Kidney epithelial cell (primary cell): ENCODE results near the gene PACSIN2. TPM values are rescaled to one million over a fixed set of nuclear protein-coding genes. Genes with fewer than 3 reads are reported as not detected.

ENCODE experiments used
- DNase-seq: peaks from one replicate; pipeline ENCODE4 v3.0.0-alpha.2; 2010; ENCODE audit warnings: low read depth
- H3K27me3 ChIP-seq: 2 replicates; pipeline ENCODE4 v1.6.0; 2011; ENCODE audit warnings: low read length; ENCODE audit not compliant: control insufficient read depth, insufficient read depth
- H3K36me3 ChIP-seq: 2 replicates; pipeline ENCODE4 v1.5.1; 2011; ENCODE audit warnings: low read length; ENCODE audit not compliant: control insufficient read depth, insufficient read depth
- H3K4me3 ChIP-seq: 2 replicates; pipeline ENCODE4 v1.5.1; 2011; ENCODE audit warnings: low read depth, mild to moderate bottlenecking, control low read depth, low read length
- CTCF ChIP-seq: IDR thresholded peaks from 2 replicates; pipeline ENCODE4 v1.5.1; 2011; ENCODE audit warnings: mild to moderate bottlenecking, moderate library complexity, low read length, control low read depth, inconsistent platforms; ENCODE audit not compliant: insufficient read depth, poor library complexity, severe bottlenecking
- total RNA-seq: library from RNA; depleted of rRNA; stranded (reverse); fragments of >200 nt; gene quantifications from 2 replicates; pipeline ENCODE4 v1.2.3, GENCODE V29; 2015

PACSIN2 gene
- total RNA-seq, 1 donor from 2014 or later: 62.9 TPM

DNA sequence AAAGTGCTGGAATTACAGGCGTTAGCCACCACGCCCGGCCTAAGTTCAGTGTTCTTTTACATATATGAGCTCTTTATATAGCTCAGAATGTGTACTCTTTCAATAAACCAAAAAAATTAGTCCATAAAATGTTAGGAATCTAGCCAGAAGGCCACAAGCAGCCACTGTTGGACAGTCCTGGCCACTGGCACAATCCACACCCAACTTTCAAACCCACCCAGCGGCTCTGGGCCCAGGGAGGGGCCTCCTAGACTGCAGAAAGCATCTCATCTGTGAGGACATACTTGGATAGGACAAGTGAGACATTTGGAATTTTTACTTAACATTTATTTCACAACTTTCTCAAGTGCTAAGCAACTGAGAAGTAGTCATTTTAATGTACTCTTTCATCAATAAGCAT is 6.4 kb downstream of the PACSIN2 start:
- DNase-seq: no peak
- TF ChIP-seq CTCF: no peak
- Histone ChIP-seq H3K4me3 (no peak overlapping the region), H3K27me3 (no peaks in the 10 kb centered on the region), H3K36me3 (no peaks in the 10 kb centered on the region)

DNA sequence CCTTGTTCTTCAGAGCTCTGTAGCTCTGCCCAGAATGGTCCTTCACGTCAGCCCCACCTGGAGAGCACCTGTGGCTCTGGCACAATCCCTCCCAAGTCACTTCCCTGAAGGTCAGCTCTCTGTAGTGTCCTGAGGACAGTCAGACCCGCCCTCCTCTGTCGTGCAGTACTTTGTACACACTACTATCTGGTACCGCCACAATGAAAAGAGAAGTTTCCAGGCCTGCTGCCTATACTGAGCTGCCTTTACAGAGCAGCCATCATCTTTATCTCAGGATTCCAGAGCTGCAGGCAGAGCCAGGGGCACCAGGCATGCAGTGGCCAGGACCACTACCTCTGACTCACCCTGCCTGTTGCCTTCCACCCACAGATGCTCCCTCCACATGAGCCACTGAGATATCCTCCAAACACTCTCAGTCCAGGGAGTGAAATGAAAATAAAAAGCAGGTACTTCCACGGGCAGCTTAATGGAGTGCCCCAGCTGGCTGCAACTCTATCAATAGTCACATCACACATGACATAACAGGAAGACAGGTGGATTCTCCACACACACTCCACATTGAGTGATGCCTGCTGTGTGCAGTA is 7.3 kb downstream of the PACSIN2 start:
- no peak overlapping the region for H3K4me3 ChIP-seq
- no peaks in the 10 kb centered on the region for H3K36me3 ChIP-seq
- TF ChIP-seq CTCF: no peak
- no peaks in the 10 kb centered on the region for H3K27me3 ChIP-seq
- DNase-seq: no peak

DNA sequence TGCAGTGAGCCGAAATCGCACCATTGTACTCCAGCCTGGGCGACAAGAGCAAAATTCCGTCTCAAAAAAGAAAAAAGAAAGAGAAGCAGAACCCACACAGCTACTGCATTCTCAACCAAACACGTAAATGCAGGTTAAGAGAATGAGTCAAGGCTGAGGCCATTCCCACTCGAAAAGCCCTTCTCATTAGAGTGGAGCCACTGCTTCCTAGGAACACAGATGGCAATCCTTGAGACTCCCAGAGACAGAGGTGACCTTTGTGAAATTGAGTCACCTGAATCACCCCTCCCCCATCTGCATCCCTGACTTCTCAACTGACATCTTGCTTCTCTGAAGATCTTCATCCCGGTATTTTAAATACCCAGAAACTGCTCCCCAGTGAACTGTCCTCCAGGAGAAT is 8.2 kb downstream of the PACSIN2 start:
- no peak for TF ChIP-seq CTCF
- Histone ChIP-seq H3K27me3 (no peaks in the 10 kb centered on the region), H3K4me3 (no peak overlapping the region), H3K36me3 (no peaks in the 10 kb centered on the region)
- no peak for DNase-seq

GRCh38 chr22:43006016-43006505 is 8.9 kb downstream of the PACSIN2 start:
- TF ChIP-seq CTCF: no peak
- Histone ChIP-seq H3K4me3 (no peak overlapping the region), H3K27me3 (no peaks in the 10 kb centered on the region), H3K36me3 (no peaks in the 10 kb centered on the region)
- DNase-seq: no peak

GRCh38 chr22:43005106-43005505 is 9.8 kb downstream of the PACSIN2 start:
- TF ChIP-seq CTCF: no peak
- DNase-seq: no peak
- no peaks in the 10 kb centered on the region for H3K27me3 ChIP-seq
- H3K36me3 ChIP-seq: no peaks in the 10 kb centered on the region
- H3K4me3 ChIP-seq: no peak overlapping the region
